NCI-H2029 (cell line): ENCODE data around the gene AOC1.

ENCODE experiments used
- DNase-seq: peaks from one replicate; lab custom pipeline; 2025; lab: John Stamatoyannopoulos, UW

Gene AOC1

DNA sequence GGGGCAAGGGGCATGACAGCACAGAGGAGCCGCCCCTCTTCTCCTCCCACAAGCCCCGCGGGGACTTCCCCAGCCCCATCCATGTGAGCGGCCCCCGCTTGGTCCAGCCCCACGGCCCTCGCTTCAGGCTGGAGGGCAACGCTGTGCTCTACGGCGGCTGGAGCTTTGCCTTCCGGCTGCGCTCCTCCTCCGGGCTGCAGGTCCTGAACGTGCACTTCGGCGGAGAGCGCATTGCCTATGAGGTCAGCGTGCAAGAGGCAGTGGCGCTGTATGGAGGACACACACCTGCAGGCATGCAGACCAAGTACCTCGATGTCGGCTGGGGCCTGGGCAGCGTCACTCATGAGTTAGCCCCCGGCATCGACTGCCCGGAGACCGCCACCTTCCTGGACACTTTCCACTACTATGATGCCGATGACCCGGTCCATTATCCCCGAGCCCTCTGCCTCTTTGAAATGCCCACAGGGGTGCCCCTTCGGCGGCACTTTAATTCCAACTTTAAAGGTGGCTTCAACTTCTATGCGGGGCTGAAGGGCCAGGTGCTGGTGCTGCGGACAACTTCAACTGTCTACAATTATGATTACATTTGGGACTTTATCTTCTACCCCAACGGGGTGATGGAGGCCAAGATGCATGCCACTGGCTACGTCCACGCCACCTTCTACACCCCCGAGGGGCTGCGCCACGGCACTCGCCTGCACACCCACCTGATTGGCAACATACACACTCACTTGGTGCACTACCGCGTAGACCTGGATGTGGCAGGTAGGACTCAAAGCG, 5.1 kb downstream of the AOC1 start:
- no peak for DNase-seq

DNA sequence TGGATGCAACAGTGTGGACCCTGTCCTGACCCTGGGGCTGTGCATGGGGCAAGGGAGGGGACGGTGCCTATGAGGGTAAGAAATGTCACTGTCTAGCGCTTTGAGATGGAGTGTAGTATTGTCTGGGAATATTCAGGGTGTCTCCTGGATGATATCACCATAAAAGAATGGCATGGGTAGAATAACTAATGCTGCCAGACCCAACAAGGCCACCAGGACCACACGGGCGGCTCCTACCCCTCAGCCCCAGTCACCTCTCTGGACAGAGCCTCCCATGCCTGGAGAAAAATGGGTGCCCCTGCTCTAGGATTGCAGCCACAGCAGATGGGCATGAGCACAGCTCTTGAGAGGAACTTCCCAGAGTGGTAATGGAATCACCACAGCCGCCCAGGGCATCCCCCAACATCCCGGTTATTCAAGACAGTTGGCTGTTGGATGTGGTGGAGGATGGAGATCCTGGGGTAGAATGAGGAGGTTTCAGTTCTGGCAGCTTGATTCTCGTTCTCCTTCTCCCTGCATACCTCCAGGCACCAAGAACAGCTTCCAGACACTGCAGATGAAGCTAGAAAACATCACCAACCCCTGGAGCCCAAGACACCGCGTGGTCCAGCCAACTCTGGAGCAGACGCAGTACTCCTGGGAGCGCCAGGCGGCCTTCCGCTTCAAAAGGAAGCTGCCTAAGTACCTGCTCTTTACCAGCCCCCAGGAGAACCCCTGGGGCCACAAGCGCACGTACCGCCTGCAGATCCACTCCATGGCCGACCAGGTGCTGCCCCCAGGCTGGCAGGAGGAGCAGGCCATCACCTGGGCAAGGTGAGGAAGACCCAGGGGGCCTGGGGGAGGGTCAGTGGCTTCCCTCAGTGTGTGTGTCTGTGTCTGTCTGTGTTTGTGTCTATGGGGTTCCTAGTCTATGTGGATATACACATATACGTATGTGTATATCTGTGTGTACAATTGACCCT, 6.2 kb downstream of the AOC1 start:
- DNase-seq: no peak

DNA sequence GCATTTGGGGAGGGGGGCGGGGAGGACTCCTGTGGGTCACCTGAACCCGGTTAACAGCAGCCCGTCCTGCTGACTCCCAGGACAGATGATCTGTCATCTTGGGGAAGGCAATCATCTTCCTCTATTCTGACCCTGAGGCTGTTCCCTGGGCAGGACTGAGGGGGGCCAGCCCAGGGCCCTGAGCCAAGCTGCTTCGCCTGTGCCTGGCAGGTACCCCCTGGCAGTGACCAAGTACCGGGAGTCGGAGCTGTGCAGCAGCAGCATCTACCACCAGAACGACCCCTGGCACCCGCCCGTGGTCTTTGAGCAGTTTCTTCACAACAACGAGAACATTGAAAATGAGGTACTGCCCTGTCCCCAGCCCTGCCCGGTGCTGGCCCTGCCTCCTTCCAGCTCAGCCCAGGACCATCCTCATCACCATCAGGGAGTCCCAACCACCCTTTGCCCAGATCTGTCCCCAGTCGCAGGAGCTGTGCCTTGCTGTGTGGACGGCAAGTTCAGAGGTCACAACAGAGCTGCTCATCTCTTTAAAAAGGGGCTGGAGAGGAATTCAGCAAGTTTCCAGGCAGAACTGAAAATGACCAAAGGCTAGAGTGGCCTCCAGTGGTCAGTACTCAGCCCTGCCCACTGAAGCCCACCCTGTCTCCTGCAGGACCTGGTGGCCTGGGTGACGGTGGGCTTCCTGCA, 8.1 kb downstream of the AOC1 start:
- DNase-seq: no peak

DNA sequence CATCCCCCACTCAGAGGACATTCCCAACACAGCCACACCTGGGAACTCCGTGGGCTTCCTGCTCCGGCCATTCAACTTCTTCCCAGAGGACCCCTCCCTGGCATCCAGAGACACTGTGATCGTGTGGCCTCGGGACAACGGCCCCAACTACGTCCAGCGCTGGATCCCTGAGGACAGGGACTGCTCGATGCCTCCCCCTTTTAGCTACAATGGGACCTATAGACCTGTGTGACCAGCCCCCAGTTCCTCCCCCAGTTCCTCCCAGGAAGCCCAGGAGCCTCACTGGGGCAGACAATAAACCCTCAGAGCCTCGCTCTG, 8.6 kb downstream of the AOC1 start:
- DNase-seq: no peak

DNA sequence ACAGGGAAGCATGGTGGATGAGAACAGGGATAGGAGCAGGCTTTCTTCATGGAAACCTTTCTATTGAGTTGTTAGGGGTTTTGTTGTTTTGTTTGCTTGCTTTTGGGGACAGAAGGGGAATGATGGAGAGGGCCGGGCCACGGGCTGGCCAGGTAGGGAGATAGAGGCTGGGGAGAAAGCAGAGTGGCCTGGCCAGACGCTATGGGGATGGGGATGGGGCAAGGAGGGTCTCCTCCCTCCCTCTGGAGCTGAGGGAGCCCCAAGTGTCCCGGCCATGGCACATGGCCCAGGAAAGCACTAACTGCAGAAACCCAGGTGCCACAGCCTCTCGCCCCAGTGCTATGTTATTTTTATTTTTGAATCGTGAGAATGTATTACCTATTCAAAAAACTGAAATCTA, 10.0 kb downstream of the AOC1 start:
- no peak for DNase-seq

DNA sequence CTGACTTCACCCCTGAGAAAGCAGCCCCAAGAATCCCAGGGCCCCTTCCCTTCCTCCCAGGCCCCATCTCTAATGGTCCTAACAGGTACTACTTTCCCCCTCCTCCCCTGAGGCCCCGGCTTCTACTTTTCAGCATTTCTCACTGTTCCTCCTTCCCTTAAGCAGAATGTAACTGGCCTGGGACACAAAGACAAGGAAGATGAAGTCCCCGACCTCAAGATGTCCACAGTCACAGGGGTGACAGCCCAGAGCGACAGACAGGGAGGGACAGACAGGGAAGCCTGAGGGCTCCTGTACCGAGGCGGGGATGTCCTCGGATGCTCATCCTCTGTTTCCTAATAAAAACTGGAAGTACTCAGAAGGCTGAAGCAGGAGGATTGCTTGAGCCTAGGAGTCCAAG, 11.6 kb downstream of the AOC1 start:
- no peak for DNase-seq

DNA sequence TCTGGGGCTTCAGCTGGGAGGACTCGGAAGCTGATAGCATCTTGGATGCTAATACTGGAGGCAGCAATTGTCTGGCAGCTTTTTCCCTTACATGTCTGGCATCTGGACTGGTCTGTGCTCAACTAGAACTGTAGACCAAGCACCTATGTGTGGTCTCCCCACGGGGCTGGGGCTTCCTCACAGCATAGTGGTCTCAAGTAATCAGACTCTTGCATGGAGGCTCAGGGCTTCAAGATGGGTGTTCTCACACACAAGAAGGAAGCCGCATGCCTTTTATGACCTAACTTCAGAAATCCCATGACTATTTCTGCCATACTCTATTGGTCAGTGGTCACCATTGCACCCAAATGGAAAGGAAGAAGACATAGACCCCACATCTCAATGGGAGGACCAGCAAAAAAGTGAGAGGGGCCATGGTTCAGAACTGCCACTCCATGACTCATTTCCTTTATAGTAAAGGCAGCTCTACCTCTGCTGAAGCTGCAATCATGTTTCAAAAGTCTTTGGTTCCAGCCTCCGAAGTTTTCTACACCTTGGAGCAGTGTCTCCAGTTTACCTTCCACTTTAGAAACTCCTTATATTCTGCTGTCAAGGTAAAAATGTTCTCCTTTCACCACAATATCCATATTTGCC, 14.7 kb downstream of the AOC1 start:
- DNase-seq: no peak

DNA sequence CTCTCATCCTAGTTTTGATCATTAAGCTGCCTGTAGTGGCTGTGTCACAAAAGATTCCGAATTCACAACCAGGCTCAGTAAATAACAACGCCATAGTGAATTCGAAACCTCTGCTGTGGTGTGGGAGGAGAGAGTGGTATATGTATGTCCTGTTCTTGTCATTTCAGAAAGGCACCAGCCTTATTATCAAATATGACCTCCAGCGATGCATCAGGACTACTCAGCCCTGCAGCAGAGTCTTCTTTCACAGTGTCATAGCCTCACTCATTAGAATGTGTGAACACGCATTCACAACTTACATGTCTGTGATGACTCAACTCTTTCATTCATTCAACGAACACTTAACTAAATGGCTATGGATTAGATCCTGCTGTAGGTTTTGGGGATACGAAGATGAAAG, 15.3 kb downstream of the AOC1 start:
- DNase-seq: no peak

DNA sequence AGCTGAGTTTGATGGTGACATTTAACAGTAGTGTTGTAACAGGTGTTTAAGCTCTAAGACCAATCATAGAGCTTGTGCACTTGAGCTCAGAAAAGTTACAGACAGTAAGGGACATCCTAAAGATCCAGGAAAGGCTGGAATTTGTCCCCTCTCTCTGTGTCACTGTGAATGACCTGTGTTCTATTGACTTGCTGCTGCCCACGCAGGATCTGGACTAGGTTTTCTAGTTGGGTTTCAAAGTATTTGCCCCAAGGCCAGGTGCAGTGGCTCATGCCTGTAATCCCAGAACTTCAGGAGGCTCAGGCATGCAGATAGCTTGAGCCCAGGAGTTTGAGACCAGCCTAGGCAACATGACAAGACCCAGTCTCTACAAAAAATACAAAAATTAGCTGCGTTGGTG, 17.1 kb downstream of the AOC1 start:
- DNase-seq: no peak

DNA sequence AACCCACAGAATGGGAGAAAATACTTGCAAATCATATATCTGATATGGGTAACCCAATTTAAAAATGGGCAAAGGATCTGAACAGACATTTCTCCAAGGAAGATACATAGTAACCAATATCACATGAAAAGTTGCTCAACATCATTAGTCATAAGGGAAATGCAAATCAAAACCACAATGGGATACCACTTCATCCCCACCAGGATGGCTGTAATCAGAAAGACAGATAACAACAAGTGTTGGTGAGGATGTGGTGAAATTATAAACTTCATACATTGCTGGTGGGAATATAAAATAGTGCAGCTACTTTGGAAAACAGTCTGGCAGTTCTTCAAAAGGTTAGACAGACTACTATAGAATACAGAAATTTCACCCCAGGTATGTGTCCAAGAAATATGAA, 19.3 kb downstream of the AOC1 start:
- no peak for DNase-seq

DNA sequence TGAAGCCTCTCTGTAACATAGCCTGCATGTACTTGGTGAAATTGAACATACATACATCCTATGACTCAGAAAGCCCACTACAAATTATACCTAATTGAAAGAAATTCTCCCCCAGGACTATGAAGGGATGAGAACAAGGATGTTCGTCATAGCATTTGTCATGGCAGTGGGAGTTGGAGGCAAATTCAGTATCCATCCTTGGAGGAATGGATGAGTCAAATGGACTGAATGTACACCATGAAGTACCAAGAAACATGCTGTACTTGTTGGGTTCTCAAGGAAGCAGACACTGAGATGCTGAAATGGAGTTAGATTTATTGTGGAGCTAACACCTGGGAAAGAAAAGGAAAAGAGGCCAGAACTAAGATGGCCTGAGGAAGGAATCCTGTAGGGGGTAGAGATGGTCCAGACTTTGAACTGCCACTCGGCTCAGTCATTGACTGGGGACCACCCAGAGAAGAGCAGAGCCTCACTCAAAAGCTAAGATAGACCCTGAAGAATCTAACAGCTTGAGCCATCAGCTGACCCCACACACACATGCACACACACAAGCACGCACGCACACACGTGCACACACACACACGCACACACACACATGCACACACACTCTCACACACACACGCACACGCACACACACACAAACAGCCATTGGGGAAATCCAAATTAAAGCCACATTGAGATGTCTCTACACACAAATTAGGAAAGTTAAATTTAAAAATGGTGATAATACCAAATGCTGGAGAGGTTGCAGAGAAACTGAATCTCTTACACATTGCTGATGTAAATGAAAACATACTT, 22.3 kb downstream of the AOC1 start:
- DNase-seq: no peak

DNA sequence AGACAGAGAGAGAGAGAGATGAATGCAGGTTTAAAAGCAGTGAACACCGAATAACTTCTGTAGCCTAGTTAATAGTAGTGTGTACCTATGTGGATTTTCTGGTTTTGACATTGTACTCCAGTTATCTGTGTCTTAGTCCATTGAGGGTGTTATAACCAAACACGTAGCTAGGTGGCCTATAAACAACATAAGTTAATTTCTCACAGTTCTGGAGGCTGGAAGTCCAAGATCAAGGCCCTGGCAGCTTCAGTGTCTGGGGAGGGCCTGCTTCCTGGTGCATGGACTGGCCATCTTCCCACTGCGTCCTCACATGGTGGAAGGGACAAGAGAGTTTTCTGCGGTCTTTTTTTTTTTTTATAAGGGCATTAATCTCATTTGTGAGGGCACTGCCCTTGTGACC, 23.5 kb downstream of the AOC1 start:
- no peak for DNase-seq

DNA sequence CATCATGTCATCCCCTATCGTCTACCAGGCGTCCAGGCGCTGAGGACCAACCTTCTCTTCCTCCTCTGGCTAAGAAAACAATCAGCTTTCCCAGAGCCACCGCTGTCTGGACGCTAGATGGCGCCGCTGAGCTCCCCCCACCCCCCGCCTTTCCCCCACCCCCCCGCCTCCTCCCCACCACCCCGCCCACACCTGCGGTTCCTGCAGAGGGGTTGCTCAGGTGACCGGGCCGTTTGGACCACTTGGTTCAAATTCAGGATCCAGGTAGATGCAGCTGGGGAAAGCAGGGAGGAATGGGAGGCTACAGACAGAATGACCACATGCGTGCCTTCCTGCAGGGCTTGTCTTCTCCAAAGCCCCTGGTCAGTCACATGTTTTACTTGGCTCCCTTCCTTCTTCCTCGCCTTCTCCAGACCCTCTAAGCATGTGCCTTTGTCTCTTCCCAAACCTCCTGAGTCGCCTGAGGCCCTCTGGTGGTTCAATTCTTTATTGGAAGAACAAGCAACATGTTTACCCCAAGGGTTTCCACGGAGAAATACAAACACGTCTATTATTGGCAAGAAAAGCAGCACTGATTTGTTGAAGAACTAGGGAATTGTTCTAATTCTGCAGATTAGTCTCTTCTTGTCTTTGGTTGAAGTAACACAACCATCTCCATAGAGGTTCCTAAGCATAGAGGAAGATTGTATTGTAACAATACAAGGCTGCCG, 24.7 kb downstream of the AOC1 start:
- DNase-seq: peak; percentile 81

DNA sequence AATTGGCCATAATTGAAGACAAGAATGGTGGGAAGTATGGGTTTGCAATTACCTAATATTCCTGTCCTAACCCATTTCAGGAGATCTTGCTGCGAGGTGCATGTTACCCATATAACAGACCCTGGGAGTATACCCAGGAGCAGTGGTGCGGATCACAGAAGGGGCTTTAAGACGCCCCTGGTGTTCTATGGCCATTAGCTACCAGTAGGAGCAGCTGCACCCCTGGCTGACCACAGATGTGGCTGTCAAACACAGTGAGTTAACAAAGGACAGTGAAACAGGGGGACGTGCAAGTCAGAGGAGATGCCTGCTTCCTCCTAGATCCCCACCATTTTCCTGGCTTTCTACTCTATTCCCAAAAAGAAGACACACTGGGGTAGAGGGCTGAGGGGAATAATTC, 25.2 kb downstream of the AOC1 start:
- DNase-seq: no peak

DNA sequence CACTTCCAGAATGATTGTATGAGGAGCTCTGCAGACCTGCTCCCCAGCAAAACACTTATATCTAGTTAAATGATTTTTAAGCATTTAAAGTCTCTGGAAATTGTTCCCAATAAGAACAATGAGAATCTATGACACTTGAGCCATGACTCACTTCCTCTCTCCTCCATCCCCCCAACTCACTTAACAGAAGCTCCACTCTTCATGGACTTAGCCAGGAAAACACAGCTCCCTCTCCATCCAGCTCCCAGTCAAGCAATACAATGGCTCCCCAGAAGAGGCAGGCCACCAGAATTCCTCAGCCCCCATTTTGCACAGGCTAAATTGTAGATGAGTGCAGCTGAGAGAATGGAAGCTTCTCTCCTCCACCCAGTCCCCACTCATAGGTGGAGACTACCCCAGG, 27.0 kb downstream of the AOC1 start:
- DNase-seq: no peak

DNA sequence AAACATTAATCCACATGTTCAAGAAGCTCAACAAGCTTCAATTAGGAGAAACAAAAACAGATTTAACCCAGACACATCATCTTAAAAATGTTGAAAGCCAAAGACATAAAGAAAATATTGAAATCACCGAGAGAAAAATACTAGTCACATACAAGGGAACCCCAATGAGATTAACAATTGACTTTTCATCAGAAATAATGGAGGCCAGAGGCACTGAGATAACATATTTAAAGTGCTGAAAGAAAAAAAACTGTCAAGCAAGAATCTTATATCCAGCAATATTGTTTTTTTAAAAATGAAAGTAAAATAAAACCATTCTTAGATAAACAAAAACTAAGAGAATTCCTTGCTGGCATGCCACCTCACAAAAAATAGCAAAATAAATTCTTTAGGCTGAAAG, 28.9 kb downstream of the AOC1 start:
- DNase-seq: no peak

DNA sequence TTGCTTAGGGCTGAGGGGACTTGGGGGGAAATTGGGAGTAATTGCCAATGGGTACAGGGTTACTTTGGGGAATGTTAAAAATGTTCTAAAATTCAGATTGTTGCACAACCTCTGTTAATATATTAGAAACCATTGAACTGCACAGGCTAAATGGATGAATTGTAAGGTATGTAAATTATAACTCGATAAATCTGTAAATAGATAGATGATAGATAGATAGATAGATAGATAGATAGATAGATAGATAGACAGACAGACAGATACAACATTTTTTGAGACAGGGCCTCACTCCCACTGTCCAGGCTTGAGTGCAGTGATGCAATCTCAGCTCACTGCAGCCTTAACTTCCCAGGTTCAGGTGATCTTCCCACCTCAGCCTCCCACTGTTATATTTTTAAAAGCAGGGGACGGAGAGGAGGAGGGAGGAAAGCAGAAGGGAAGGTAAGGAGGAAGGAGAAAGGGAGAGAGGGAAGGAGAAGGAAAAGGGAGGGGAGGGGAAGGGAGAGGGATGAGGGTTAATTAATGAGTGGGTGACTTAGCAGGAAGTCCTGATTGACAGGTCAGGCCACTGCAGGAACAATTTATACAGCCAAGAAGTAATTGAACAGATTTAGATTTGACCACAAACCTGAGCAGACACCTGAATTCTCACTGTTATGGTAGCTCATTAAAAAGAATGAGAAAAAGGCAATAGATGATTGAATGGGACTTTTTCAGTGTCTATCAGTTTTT, 38.7 kb downstream of the AOC1 start:
- no peak for DNase-seq

DNA sequence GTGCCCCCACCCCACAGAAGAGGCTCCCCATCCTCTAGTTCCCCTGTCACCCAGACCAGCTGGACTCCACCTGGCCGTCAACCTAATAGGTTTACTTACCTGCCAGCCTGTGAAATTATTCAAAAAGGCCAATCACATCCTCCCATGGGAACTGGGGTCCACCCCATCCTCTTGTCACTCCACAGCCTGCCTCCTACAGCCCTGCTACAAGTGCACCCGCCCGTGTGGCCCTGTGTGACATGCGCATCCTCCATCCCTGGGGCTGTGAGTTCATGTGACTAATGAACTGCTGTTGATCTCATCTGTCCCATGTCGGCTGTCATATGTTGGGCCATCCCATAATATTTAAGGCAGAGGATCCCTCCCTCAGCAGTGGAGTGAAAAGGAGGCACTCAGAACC, 39.4 kb downstream of the AOC1 start:
- no peak for DNase-seq

DNA sequence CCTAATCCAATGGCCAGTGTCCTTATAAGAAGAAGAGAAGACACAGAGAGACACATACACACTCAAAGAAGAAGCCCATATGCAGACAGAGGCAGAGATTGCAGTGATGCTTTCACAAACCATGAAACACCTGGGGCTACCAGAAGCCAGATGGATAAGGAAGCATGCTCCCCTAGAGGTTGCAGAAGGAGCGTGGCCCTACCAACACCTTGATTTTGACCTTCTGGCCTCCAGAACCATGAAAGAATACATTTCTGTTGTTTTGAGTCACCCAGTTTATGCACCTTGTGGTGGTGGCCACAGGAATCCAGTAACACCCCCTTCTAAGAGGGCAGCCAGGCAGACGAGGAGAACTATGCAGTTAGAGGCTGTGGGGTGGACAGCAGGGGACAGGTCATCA, 43.5 kb downstream of the AOC1 start:
- DNase-seq: no peak

DNA sequence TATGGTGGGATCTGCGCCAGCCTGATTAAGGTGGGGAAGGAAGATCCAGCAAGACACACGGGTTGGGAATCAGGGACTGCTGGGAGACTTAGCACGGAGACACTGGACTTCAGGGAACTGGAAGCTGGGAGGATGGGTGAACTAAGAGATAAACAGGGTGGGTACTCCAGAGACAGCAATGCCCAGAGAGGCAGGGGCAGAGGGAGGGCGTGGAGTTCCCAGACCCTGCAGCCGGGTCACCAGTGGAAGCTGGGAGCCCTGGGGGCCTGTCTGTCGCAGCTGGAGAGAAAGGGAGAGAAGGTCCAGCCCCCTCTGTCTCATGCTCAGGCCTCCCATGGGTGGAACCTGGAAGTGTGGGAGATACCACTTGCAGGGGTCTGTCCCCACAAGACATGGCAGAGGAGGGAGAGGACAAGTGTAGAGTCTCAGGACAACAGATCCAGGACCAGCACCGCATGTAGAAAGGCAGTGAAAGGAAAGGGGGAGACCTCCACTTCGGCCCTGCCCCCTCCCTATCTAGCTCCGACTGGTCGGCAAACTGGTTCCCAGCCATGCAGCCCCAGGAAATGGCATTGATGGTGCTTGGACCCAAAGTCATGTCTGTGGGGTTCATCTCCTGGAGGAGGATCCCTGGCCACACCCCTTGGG, 44.4 kb downstream of the AOC1 start:
- DNase-seq: no peak
